Fibroblast of skin of right biceps (primary cell): ENCODE data around the gene ZNF627.
"Not testable (repeated sequence)": the region's sequence is repeated elsewhere in the genome, so short reads cannot be mapped to it uniquely, and the experiment has no call there.

Source experiments
- DNase-seq: peaks from one replicate; pipeline ENCODE4 v3.0.0-alpha.2; 2013

Gene ZNF627

GRCh38 chr19:11576227-11576626 lies 21.1 kb upstream of the ZNF627 start:
- no peak for DNase-seq

- peak; percentile 33 for DNase-seq
Observed at GRCh38 chr19:11577451-11578257, 19.6 kb upstream of the ZNF627 start, which contains the start of gene ACP5. TSS of gene ACP5 (minus strand) at chr19:11577645. CDS start at chr19:11577317, 328 bp downstream.

- no peak for DNase-seq
Observed at GRCh38 chr19:11578258-11579142, 18.8 kb upstream of the ZNF627 start.

- no peak for DNase-seq
Observed at GRCh38 chr19:11580116-11580515, 17.2 kb upstream of the ZNF627 start.

- no peak for DNase-seq
Observed at GRCh38 chr19:11581740-11582139, 15.5 kb upstream of the ZNF627 start.

- DNase-seq: no peak
Observed at GRCh38 chr19:11586331-11586730, 11.0 kb upstream of the ZNF627 start.

GRCh38 chr19:11587302-11587974 lies 9.8 kb upstream of the ZNF627 start:
- peak; percentile 64 for DNase-seq

GRCh38 chr19:11587975-11588631 lies 9.2 kb upstream of the ZNF627 start:
- no peak for DNase-seq

- DNase-seq: no peak
Observed at GRCh38 chr19:11594084-11594483, 3.2 kb upstream of the ZNF627 start.

- no peak for DNase-seq
Observed at GRCh38 chr19:11596156-11596555, 1.1 kb upstream of the ZNF627 start.

- no peak for DNase-seq
Observed at GRCh38 chr19:11598103-11598483, 810 bp downstream of the ZNF627 start.

- no peak for DNase-seq
Observed at GRCh38 chr19:11598746-11599145, 1.5 kb downstream of the ZNF627 start.

GRCh38 chr19:11599704-11600103 lies 2.4 kb downstream of the ZNF627 start:
- DNase-seq: not testable (repeated sequence)

GRCh38 chr19:11606484-11606883 lies 9.2 kb downstream of the ZNF627 start:
- DNase-seq: no peak

- DNase-seq: no peak
Observed at GRCh38 chr19:11611730-11612129, 14.4 kb downstream of the ZNF627 start.

GRCh38 chr19:11612816-11613511 lies 15.7 kb downstream of the ZNF627 start:
- DNase-seq: no peak

- no peak for DNase-seq
Observed at GRCh38 chr19:11617180-11618062, 20.1 kb downstream of the ZNF627 start.

GRCh38 chr19:11620553-11620952 lies 23.3 kb downstream of the ZNF627 start:
- DNase-seq: no peak

GRCh38 chr19:11622401-11622800 lies 25.1 kb downstream of the ZNF627 start:
- not testable (repeated sequence) for DNase-seq

GRCh38 chr19:11624069-11624463 lies 26.8 kb downstream of the ZNF627 start:
- peak; percentile 53 for DNase-seq

- DNase-seq: no peak
Observed at GRCh38 chr19:11626252-11626651, 29.0 kb downstream of the ZNF627 start.
